Stimulated activated CD8-positive, alpha-beta memory T cell treated with anti-CD3 and anti-CD28 coated beads, Interleukin-4, amount 100 ng/mL, for 48 hours (primary cell): ENCODE measurements around the gene CDK11B.
"Not testable (repeated sequence)": the region's sequence is repeated elsewhere in the genome, so short reads cannot be mapped to it uniquely, and the experiment has no call there.

Source experiments
- DNase-seq: peaks from one replicate; pipeline ENCODE4 v3.0.0-alpha.2; 2020

The CDK11B gene

GRCh38 chr1:1597275-1597930, 61.4 kb downstream of the CDK11B start:
- no peak for DNase-seq

- DNase-seq: no peak
These were observed 62.1 kb downstream of the CDK11B start for GRCh38 chr1:1596493-1597274.

GRCh38 chr1:1595341-1595740, 63.5 kb downstream of the CDK11B start:
- DNase-seq: not testable (repeated sequence)

- DNase-seq: no peak
These were observed 64.1 kb downstream of the CDK11B start for GRCh38 chr1:1594602-1595260.

- no peak for DNase-seq
These were observed 64.8 kb downstream of the CDK11B start for GRCh38 chr1:1593834-1594601.

- DNase-seq: no peak
These were observed 67.4 kb downstream of the CDK11B start for GRCh38 chr1:1591452-1591851.
